HEK293 (cell line): ENCODE measurements around the gene ZNF644.

Source experiments
- CTCF ChIA-PET: fragments of 350-600 bp; formaldehyde crosslinking; extraction: SDS; loops from one replicate; lab custom pipeline; 2021; ENCODE audit warnings: antibody characterized with exemption; lab: Yijun Ruan, JAX
- POLR2A ChIA-PET: fragments of 300-600 bp; formaldehyde crosslinking; extraction: SDS; loops from one replicate; lab custom pipeline; 2020; ENCODE audit warnings: antibody characterized with exemption, inconsistent platforms; lab: Yijun Ruan, JAX
- H3K27ac ChIP-seq: fragments of 200-500 bp; sonication (Bioruptor generic); 2 replicates; pipeline ENCODE4 v1.5.1; 2014; ENCODE audit warnings: low read depth, low read length, control low read depth, inconsistent platforms; ENCODE audit errors: extremely low read depth
- H3K36me3 ChIP-seq, 2 experiments: fragments of 200-500 bp in 1 of 2; sonication (Bioruptor generic) in 1 of 2; 1 replicate in 1 of 2; 2 replicates in 1 of 2; pipeline ENCODE4 v1.5.1; 2014 to 2017; ENCODE audit warnings: inconsistent platforms in 2 of 2, low read length in 2 of 2; ENCODE audit not compliant: control insufficient read depth in 2 of 2, insufficient read depth in 1 of 2
- H3K4me1 ChIP-seq: fragments of 200-500 bp; sonication (Bioruptor generic); 2 replicates; pipeline ENCODE4 v1.5.1; 2014; ENCODE audit warnings: mild to moderate bottlenecking, low read length, inconsistent platforms; ENCODE audit not compliant: control insufficient read depth, insufficient read depth
- H3K4me3 ChIP-seq: 2 replicates; pipeline ENCODE4 v1.5.1; 2011; ENCODE audit warnings: low read depth, mild to moderate bottlenecking, control low read depth, low read length, moderate library complexity
- H3K9me3 ChIP-seq: fragments of 200-500 bp; sonication (Bioruptor generic); 2 replicates; pipeline ENCODE4 v1.5.1; 2014; ENCODE audit warnings: low read depth, low read length, inconsistent platforms; ENCODE audit not compliant: control insufficient read depth, insufficient read depth
- GFI1B ChIP-seq: fragments of 450-650 bp; formaldehyde crosslinking; IDR thresholded peaks from 2 replicates; pipeline ENCODE4 v1.5.1; 2016; ENCODE audit warnings: missing biosample characterization, missing genetic modification characterization
- KLF8 ChIP-seq: fragments of 450-650 bp; formaldehyde crosslinking; IDR thresholded peaks from 2 replicates; pipeline ENCODE4 v1.5.1; 2016; ENCODE audit warnings: missing biosample characterization, missing genetic modification characterization
- MYNN ChIP-seq: fragments of 450-650 bp; formaldehyde crosslinking; IDR thresholded peaks from 2 replicates; pipeline ENCODE4 v1.5.1; 2016; ENCODE audit warnings: missing biosample characterization, missing genetic modification characterization, borderline replicate concordance
- PRDM1 ChIP-seq: fragments of 450-650 bp; formaldehyde crosslinking; IDR thresholded peaks from 2 replicates; pipeline ENCODE4; 2016; ENCODE audit warnings: missing biosample characterization, missing genetic modification characterization
- SETDB1 ChIP-seq: IDR thresholded peaks from one replicate; pipeline ENCODE4 v1.6.1; 2017; ENCODE audit warnings: mild to moderate bottlenecking, low read length, moderate library complexity, mixed read lengths; ENCODE audit not compliant: insufficient read length
- WT1 ChIP-seq: fragments of 450-650 bp; formaldehyde crosslinking; IDR thresholded peaks from 2 replicates; pipeline ENCODE4 v1.5.1; 2016; ENCODE audit warnings: missing biosample characterization, missing genetic modification characterization
- ZNF174 ChIP-seq: fragments of 450-650 bp; formaldehyde crosslinking; IDR thresholded peaks from 2 replicates; pipeline ENCODE4 v1.5.0; 2017; ENCODE audit warnings: missing biosample characterization, mild to moderate bottlenecking, missing genetic modification characterization
- ZNF426 ChIP-seq: fragments of 450-650 bp; formaldehyde crosslinking; IDR thresholded peaks from 2 replicates; pipeline ENCODE4 v1.5.1; 2017; ENCODE audit warnings: missing biosample characterization, missing genetic modification characterization, mild to moderate bottlenecking, inconsistent platforms, moderate library complexity
- ZNF501 ChIP-seq: fragments of 450-650 bp; formaldehyde crosslinking; IDR thresholded peaks from 2 replicates; pipeline ENCODE4 v1.5.1; 2016; ENCODE audit warnings: missing biosample characterization, missing genetic modification characterization
- ZNF521 ChIP-seq: fragments of 450-650 bp; formaldehyde crosslinking; IDR thresholded peaks from 2 replicates; pipeline ENCODE4 v1.5.1; 2017; ENCODE audit warnings: missing biosample characterization, mild to moderate bottlenecking, missing genetic modification characterization
- TF ChIP-seq, protein P1 (sequence below): fragments of 450-650 bp; formaldehyde crosslinking; IDR thresholded peaks from 2 replicates; pipeline ENCODE4 v1.5.1; 2016; ENCODE audit warnings: missing biosample characterization, missing genetic modification characterization, low read depth
- TF ChIP-seq, protein P2 (sequence below): fragments of 450-650 bp; formaldehyde crosslinking; IDR thresholded peaks from 2 replicates; pipeline ENCODE4 v1.5.1; 2016; ENCODE audit warnings: missing biosample characterization, missing genetic modification characterization
- TF ChIP-seq, protein P3 (sequence below): fragments of 450-650 bp; formaldehyde crosslinking; IDR thresholded peaks from 2 replicates; pipeline ENCODE4 v1.5.1; 2017; ENCODE audit warnings: missing biosample characterization, missing genetic modification characterization
- TF ChIP-seq, protein P4 (sequence below): fragments of 450-650 bp; IDR thresholded peaks from 2 replicates; pipeline ENCODE4 v1.5.1; 2018; ENCODE audit warnings: missing biosample characterization, missing genetic modification characterization

The ZNF644 gene

DNA sequence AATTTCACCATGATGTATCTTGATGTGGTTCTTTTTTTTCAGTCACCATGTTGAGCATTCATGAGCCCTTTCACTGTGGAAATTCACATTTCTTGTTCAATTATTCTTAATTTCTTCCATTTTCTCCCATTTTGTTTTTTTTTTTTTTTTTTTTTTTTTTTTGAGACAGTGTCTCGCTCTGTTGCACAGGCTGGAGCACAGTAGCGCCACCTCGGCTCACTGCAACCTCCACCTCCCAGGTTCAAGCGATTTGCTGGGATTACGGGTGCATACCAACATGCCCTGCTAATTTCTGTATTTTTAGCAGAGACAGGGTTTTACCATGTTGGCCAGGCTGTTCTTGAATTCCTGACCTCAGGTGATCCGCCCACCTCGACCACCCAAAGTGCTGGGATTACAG is 14.7 kb downstream of the ZNF644 start:
- H3K4me3 ChIP-seq = no peak overlapping the region
- H3K4me1 ChIP-seq = no peaks in the 10 kb centered on the region
- ChIA-PET CTCF (no interaction called here), POLR2A (no interaction called here)
- H3K36me3 ChIP-seq = peaks cover 0 to 5% of the 10 kb centered on the region in 2 experiments; a peak in 1 of 3 replicates
- H3K27ac ChIP-seq = no peak overlapping the region
- no peaks in the 10 kb centered on the region for H3K9me3 ChIP-seq
- TF ChIP-seq, protein P1, sequence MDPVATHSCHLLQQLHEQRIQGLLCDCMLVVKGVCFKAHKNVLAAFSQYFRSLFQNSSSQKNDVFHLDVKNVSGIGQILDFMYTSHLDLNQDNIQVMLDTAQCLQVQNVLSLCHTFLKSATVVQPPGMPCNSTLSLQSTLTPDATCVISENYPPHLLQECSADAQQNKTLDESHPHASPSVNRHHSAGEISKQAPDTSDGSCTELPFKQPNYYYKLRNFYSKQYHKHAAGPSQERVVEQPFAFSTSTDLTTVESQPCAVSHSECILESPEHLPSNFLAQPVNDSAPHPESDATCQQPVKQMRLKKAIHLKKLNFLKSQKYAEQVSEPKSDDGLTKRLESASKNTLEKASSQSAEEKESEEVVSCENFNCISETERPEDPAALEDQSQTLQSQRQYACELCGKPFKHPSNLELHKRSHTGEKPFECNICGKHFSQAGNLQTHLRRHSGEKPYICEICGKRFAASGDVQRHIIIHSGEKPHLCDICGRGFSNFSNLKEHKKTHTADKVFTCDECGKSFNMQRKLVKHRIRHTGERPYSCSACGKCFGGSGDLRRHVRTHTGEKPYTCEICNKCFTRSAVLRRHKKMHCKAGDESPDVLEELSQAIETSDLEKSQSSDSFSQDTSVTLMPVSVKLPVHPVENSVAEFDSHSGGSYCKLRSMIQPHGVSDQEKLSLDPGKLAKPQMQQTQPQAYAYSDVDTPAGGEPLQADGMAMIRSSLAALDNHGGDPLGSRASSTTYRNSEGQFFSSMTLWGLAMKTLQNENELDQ (tag by site-specific recombination) = no peak
- TF ChIP-seq ZNF174 (tag by site-specific recombination) = no peak
- TF ChIP-seq, protein P2, sequence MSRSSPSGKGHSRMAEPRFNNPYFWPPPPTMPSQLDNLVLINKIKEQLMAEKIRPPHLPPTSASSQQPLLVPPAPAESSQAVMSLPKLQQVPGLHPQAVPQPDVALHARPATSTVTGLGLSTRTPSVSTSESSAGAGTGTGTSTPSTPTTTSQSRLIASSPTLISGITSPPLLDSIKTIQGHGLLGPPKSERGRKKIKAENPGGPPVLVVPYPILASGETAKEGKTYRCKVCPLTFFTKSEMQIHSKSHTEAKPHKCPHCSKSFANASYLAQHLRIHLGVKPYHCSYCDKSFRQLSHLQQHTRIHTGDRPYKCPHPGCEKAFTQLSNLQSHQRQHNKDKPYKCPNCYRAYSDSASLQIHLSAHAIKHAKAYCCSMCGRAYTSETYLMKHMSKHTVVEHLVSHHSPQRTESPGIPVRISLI (tag by site-specific recombination) = peak; percentile 77
- TF ChIP-seq ZNF426 = no peak
- no peak for TF ChIP-seq ZNF501 (tag by site-specific recombination)
- TF ChIP-seq, protein P3, sequence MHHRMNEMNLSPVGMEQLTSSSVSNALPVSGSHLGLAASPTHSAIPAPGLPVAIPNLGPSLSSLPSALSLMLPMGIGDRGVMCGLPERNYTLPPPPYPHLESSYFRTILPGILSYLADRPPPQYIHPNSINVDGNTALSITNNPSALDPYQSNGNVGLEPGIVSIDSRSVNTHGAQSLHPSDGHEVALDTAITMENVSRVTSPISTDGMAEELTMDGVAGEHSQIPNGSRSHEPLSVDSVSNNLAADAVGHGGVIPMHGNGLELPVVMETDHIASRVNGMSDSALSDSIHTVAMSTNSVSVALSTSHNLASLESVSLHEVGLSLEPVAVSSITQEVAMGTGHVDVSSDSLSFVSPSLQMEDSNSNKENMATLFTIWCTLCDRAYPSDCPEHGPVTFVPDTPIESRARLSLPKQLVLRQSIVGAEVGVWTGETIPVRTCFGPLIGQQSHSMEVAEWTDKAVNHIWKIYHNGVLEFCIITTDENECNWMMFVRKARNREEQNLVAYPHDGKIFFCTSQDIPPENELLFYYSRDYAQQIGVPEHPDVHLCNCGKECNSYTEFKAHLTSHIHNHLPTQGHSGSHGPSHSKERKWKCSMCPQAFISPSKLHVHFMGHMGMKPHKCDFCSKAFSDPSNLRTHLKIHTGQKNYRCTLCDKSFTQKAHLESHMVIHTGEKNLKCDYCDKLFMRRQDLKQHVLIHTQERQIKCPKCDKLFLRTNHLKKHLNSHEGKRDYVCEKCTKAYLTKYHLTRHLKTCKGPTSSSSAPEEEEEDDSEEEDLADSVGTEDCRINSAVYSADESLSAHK = no peak
- no peak for TF ChIP-seq MYNN (tag by site-specific recombination)
- TF ChIP-seq PRDM1 (tag by site-specific recombination) = peak; percentile 80
- TF ChIP-seq, protein P4, sequence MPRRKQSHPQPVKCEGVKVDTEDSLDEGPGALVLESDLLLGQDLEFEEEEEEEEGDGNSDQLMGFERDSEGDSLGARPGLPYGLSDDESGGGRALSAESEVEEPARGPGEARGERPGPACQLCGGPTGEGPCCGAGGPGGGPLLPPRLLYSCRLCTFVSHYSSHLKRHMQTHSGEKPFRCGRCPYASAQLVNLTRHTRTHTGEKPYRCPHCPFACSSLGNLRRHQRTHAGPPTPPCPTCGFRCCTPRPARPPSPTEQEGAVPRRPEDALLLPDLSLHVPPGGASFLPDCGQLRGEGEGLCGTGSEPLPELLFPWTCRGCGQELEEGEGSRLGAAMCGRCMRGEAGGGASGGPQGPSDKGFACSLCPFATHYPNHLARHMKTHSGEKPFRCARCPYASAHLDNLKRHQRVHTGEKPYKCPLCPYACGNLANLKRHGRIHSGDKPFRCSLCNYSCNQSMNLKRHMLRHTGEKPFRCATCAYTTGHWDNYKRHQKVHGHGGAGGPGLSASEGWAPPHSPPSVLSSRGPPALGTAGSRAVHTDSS = no peak
- TF ChIP-seq GFI1B = no peak
- TF ChIP-seq ZNF521 = no peak
- TF ChIP-seq WT1 = no peak

DNA sequence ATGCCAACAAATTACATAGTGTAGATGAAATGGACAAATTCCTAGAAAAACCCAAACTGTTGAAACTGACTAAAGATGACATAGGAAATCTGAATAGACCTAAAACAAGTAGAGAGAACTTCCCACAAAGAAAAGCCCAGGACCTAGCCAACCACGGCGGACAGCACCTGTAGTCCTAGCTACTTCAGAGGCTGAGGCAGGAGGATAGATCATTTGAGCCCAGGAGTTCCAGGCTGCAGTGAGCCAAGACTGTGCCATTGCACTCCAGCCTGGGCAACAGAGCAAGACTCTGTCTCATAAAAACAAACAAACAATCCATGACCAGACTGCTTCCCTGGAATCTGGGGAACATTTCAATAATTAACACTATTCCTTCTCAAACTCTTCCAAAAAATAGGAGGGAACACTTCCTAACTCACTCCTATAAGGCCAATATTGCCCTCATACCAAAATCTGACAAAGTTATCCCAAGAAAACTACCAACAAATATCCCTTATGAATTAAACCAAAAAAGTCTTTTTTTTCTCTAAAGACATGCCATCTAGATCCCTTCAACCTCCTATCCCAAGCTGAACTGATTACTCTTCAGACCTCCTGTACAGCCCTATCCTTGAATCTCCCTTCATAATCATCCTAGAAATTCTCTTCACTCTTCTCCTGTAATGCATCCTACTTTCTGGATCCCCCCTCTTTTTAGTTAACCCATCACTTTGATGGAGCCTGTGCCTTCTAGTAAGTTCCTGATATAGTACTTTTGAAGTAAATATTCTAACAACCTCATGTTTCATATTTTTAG is 15.5 kb downstream of the ZNF644 start:
- POLR2A ChIA-PET = interaction anchor here (1.0 kb wide), 1 partner anchor 16 kb away, joined by 3 read pairs; the partner anchor contains the start of gene ZNF644
- no peaks in the 10 kb centered on the region for H3K4me1 ChIP-seq
- no peak overlapping the region for H3K27ac ChIP-seq
- no peak overlapping the region for H3K4me3 ChIP-seq
- TF ChIP-seq SETDB1 = peak; percentile 19
- TF ChIP-seq KLF8 (tag by site-specific recombination) = no peak
- CTCF ChIA-PET = interaction anchor here (0.6 to 1.1 kb wide), 2 partner anchors 44 to 160 kb away, joined by 4 to 5 read pairs; no protein-coding TSS in a partner anchor
- H3K36me3 ChIP-seq = peaks cover 0 to 3% of the 10 kb centered on the region in 2 experiments; a peak in 1 of 3 replicates
- no peaks in the 10 kb centered on the region for H3K9me3 ChIP-seq
